GM20000 (cell line): Measurements from ENCODE around the gene SIPA1L3.

ENCODE experiments used
- DNase-seq: peaks from one replicate; pipeline ENCODE4 v3.0.0; 2012; ENCODE audit warnings: low spot score
- CTCF ChIP-seq: IDR thresholded peaks from 2 replicates; pipeline ENCODE4 v1.5.1; 2012; ENCODE audit warnings: mild to moderate bottlenecking, control low read depth; ENCODE audit errors: extremely low read depth, missing control alignments

SIPA1L3 gene

GRCh38 chr19:38047641-38048040 lies 140.6 kb downstream of the SIPA1L3 start:
- TF ChIP-seq CTCF, result no peak
- DNase-seq, result no peak

GRCh38 chr19:38049105-38049649 lies 142.2 kb downstream of the SIPA1L3 start:
- peak; percentile 74 for DNase-seq
- no peak for TF ChIP-seq CTCF

- TF ChIP-seq CTCF, result no peak
Measured at GRCh38 chr19:38055010-38055409, 148.0 kb downstream of the SIPA1L3 start.

GRCh38 chr19:38055655-38056521 lies 148.9 kb downstream of the SIPA1L3 start:
- DNase-seq, result no peak

More at GRCh38 chr19:38055010-38055409, 148.0 kb downstream of the SIPA1L3 start:
- no peak for DNase-seq

GRCh38 chr19:38056646-38057045 lies 149.6 kb downstream of the SIPA1L3 start:
- DNase-seq, result no peak
- no peak for TF ChIP-seq CTCF

More at GRCh38 chr19:38055655-38056521, 148.9 kb downstream of the SIPA1L3 start:
- TF ChIP-seq CTCF, result no peak

- no peak for DNase-seq
- TF ChIP-seq CTCF, result no peak
Measured at GRCh38 chr19:38057959-38058690, 151.1 kb downstream of the SIPA1L3 start.

GRCh38 chr19:38059897-38060296 lies 152.9 kb downstream of the SIPA1L3 start:
- no peak for TF ChIP-seq CTCF

More at GRCh38 chr19:38059897-38060296, 152.9 kb downstream of the SIPA1L3 start:
- peak; percentile 58 for DNase-seq
